GM12875 (cell line): Measurements from ENCODE around the gene CCNI.
"Not testable (repeated sequence)": the region's sequence is repeated elsewhere in the genome, so short reads cannot be mapped to it uniquely, and the experiment has no call there.

Experiments
- H3K4me3 ChIP-seq: one replicate; pipeline ENCODE4 v1.5.1; 2011; ENCODE audit warnings: low read depth, low read length, control low read depth
- CTCF ChIP-seq: IDR thresholded peaks from 2 replicates; pipeline ENCODE4 v1.5.1; 2011; ENCODE audit warnings: low read depth, mild to moderate bottlenecking, control low read depth, inconsistent platforms, low read length, moderate library complexity, borderline replicate concordance; ENCODE audit not compliant: insufficient read depth

CCNI gene

GRCh38 chr4:77037736-77038135 lies 38.1 kb downstream of the CCNI start:
- no peak for TF ChIP-seq CTCF
- H3K4me3 ChIP-seq: no peak overlapping the region

DNA sequence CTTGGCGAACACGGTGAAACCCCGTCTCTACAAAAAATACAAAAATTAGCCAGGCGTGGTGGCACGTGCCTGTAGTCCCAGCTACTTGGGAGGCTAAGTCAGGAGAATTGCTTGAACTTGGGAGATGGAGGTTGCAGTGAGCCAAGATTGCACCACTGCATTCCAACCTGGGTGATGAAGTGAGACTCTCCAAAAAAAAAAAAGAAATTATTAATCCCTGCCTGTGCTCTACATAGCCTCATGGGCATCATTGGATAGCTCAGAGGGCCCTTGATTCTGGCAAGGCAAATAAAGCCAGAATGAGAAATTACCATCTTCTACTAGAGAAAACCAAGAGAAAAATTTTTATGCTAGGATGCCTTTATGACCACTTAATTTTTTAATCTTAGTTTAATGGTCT lies 38.6 kb downstream of the CCNI start:
- not testable (repeated sequence) for H3K4me3 ChIP-seq

DNA sequence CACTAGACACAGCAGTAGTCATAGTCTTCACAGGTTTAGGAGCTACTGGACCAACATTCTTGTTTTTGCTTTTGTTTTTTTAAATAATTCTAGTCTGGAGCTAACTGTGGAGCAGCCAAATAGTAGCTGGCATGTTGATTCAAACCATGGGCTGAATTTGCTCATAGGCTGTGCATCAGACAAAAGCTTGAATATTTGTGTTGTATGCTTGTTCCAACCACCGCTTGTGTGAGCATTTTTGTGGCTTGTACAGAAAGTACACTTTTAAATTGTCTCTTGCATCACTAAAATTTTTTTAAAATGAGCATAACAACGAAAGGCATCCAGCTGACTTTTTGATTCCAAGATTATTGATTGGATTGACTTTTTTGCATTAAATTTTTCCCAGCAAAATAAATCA lies 39.6 kb downstream of the CCNI start:
- TF ChIP-seq CTCF: no peak
- H3K4me3 ChIP-seq: no peak overlapping the region

DNA sequence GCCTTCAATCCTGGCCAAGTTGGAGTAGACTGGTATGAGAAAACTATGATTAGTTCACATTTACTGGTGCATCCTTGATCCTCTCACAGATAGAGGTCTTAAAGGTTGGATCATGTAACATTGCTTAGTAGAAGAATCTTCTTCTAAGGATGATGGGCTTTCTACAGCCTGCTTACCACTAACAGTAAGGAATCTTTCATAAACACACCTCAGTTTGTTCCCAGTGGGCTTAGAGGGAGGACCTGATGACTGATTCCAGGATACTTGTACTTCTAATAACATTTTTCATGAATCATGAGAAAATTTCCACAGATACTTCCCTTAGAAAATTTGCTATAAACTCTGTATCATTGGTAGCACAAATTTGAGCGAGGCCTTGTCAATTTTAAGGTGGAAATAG lies 40.6 kb downstream of the CCNI start:
- TF ChIP-seq CTCF: no peak

DNA sequence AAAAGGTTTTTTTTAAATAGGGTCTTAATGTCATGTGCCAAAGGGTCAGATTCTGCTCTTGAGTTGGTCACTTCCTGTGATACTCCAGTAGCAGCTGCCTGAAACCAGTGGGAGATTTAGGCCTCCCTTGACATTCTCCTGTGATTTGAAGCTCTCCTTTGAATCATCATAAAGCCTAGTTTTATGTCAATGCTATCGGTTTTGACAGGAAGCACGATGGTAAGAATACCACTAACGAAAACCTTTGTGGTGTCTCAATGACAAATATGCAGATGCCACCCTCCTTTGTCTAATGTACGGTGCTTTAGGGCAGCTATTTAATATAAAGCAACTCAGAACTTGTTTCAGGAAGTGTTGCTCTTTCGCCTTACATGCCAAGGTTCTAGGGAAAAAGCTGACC lies 44.2 kb downstream of the CCNI start:
- no peak for TF ChIP-seq CTCF

More for the DNA sequence above, 40.6 kb downstream of the CCNI start:
- H3K4me3 ChIP-seq: no peak overlapping the region

GRCh38 chr4:77029757-77030156 lies 46.0 kb downstream of the CCNI start:
- H3K4me3 ChIP-seq: not testable (repeated sequence)

More for the DNA sequence above, 44.2 kb downstream of the CCNI start:
- H3K4me3 ChIP-seq: no peak overlapping the region

DNA sequence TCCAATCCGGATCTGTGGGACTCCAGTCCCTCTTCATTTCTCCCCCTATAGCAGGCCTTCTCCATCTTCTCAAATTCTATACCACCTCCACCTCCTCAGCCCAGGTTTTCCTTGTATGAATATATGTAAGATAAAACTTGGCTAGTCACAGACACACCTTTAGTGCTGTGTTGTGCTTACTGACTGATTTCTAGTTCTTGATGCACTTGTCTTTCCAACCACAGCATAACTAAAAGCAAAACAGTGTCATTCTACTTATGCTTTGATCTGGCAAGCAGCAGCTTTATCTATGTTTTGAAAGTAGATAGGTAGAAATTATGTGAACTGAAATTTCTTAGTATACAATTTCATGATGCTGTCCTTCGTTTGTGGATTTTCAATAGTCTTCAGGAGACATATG lies 47.5 kb downstream of the CCNI start:
- H3K4me3 ChIP-seq: no peak overlapping the region
- TF ChIP-seq CTCF: no peak

DNA sequence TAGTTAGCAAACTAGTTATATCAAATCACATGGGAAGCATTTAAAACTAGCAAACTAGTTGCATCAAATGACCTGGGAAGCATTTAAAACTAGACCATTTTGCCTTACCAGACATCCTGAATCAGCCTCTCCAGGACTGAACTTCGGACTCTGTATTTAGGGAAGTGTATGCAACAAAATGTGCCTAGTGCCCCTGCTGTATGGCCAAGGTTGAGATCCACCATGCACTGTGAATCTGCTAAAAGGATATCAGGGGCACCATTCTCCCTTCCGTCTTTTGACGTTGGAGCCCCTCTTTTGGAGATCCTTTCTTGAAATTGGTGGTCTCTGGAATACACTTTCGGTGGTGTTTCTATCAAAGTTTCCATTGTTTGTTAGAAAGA lies 49.5 kb downstream of the CCNI start:
- no peak for TF ChIP-seq CTCF

More for the DNA sequence above, 49.5 kb downstream of the CCNI start:
- no peak overlapping the region for H3K4me3 ChIP-seq
